Right cardiac atrium (tissue), 5 donors: Measurements from ENCODE around the gene KLHL42. TPM values are rescaled to one million over a fixed set of nuclear protein-coding genes. Genes with fewer than 3 reads are reported as not detected.
"Not testable (repeated sequence)": the region's sequence is repeated elsewhere in the genome, so short reads cannot be mapped to it uniquely, and the experiment has no call there.

ENCODE experiments used
- ATAC-seq, 2 donors: fragments of 200-7000 bp; cut with Tn5 transposase; one replicate each; pipeline versions ENCODE4 v1.8.0 to v1.9.1; 2020; ENCODE audit warnings: moderate library complexity in 2 of 2, mild to moderate bottlenecking in 1 of 2
- DNase-seq, 3 donors: peaks; one replicate each; pipeline ENCODE4 v3.0.0-alpha.2; 2020
- H3K27ac ChIP-seq: one replicate; pipeline ENCODE4 v1.5.1; 2013; ENCODE audit warnings: mild to moderate bottlenecking, low read length, control low read depth, moderate library complexity
- H3K27me3 ChIP-seq: one replicate; pipeline ENCODE4 v1.6.1; 2013; ENCODE audit not compliant: control insufficient read depth, insufficient read depth
- H3K4me1 ChIP-seq: one replicate; pipeline ENCODE4 v1.6.1; 2013; ENCODE audit warnings: low read length; ENCODE audit not compliant: control insufficient read depth, insufficient read depth
- H3K4me3 ChIP-seq: one replicate; pipeline ENCODE4 v1.5.1; 2013; ENCODE audit warnings: low read length, control low read depth
- H3K9me3 ChIP-seq: one replicate; pipeline ENCODE4 v1.6.1; 2013; ENCODE audit warnings: low read length; ENCODE audit not compliant: control insufficient read depth
- WGBS: extraction: QIAGEN DNeasy Blood & Tissue Kit; methylation state at CpG from one replicate; pipeline ENCODE4 v1.1.7; 2013; 5-methylcytosine and 5-hydroxymethylcytosine counted together
- intact Hi-C, 4 donors: fragments of 100-400 bp; cut with DNase I; formaldehyde crosslinking; loops; one replicate each; pipeline versions ENCODE4 v1.11.0 to v1.14.0; 2022 to 2023
- long read RNA-seq, 4 donors: library from polyadenylated mRNA; unstranded; transcript quantifications; one replicate each; pipeline ENCODE4 v2.0.0, GENCODE V29; 2020 to 2021
- polyA plus RNA-seq: library from polyadenylated mRNA; stranded (reverse); fragments of 200-250 nt; gene quantifications from one replicate; pipeline ENCODE4 v1.2.3, GENCODE V29; 2013
- total RNA-seq, 4 donors: library from RNA; stranded (reverse); fragmentation: NEBNext Ultra II Directional; extraction: Animal tissue kit (Norgen Biotek cat#: 25700); gene quantifications; one replicate each; pipeline ENCODE4 v1.2.1, GENCODE V29; 2021
- donor health status: healthy with polysubstance abuse.
- donor health status: DM: no; HTN: yes; CAD: no.
- donor health status: DM: no; HTN: no; CAD: no.
- donor health status: DM: no; HTN: yes; CAD: no; lungs with severe emphysema.
- donor health status: DM: yes; HTN: yes; CAD: no.

Gene KLHL42
- 10 to 100 TPM in 2 of 4 donors, 1 to 10 TPM in 2; 7.4 to 13.4 (median 9.0) TPM for total RNA-seq
- polyA plus RNA-seq: 4.7 TPM
- long read RNA-seq, donor 1, full-length matches to known transcripts: 25 of 33 reads
- long read RNA-seq, donor 1, partial matches to known transcripts: 3 of 33 reads
- long read RNA-seq, donor 1, other reads (novel, unspliced or antisense): 5 of 33 reads
- long read RNA-seq, donor 2, full-length matches to known transcripts: 7 of 8 reads
- long read RNA-seq, donor 2, partial matches to known transcripts: 0 of 8 reads
- long read RNA-seq, donor 2, other reads (novel, unspliced or antisense): 1 of 8 reads
- long read RNA-seq, donor 3, full-length matches to known transcripts: 34 of 53 reads
- long read RNA-seq, donor 3, partial matches to known transcripts: 13 of 53 reads
- long read RNA-seq, donor 3, other reads (novel, unspliced or antisense): 6 of 53 reads
- long read RNA-seq, donor 4, full-length matches to known transcripts: 6 of 7 reads
- long read RNA-seq, donor 4, partial matches to known transcripts: 0 of 7 reads
- long read RNA-seq, donor 4, other reads (novel, unspliced or antisense): 1 of 7 reads

GRCh38 chr12:27779920-27780611 is at the start of gene KLHL42, which contains the start of gene MANSC4:
Gene KLHL42 (plus strand): TSS chr12:27780233. CDS start chr12:27780331, 98 bp downstream.
Gene MANSC4 (minus strand): TSS chr12:27780236. CDS start chr12:27771276, 8,960 bp downstream.
- peak; percentile 82 to 91 (median 90) for DNase-seq
- peak; percentile 95 for ATAC-seq
- Histone ChIP-seq H3K27me3 (no peaks in the 10 kb centered on the region), H3K9me3 (no peaks in the 10 kb centered on the region), H3K27ac (peak within 1 kb of the TSS; percentile 78), H3K4me3 (peak within 1 kb of the TSS; percentile 50), H3K4me1 (peaks cover 6% of the 10 kb centered on the region)
- under 1% methylated on average over 92 of the region's 92 CpGs for WGBS
- intact Hi-C loops: no loop called here

- no peak for DNase-seq
- Histone ChIP-seq H3K27ac (no peak overlapping the region), H3K4me3 (no peak overlapping the region), H3K9me3 (no peaks in the 10 kb centered on the region), H3K4me1 (no peaks in the 10 kb centered on the region), H3K27me3 (no peaks in the 10 kb centered on the region)
- peak in 1 of 2 donors; percentile 36 for ATAC-seq
- intact Hi-C loops: loop anchor here (5.0 to 10.0 kb wide), 6 partner anchors 83 to 213 kb away; no protein-coding TSS in a partner anchor
- 72% methylated on average over 2 of the region's 2 CpGs for WGBS
These were observed 47.8 kb upstream of the KLHL42 start for GRCh38 chr12:27732281-27732680.

- WGBS: 39% methylated on average over 3 of the region's 3 CpGs
- H3K4me1 ChIP-seq: no peaks in the 10 kb centered on the region
- no peaks in the 10 kb centered on the region for H3K9me3 ChIP-seq
- H3K4me3 ChIP-seq: no peak overlapping the region
- DNase-seq: no peak
- no peak for ATAC-seq
- H3K27me3 ChIP-seq: no peaks in the 10 kb centered on the region
- intact Hi-C loops: loop anchor here (5.0 to 10.0 kb wide), 6 partner anchors 82 to 212 kb away; no protein-coding TSS in a partner anchor
- H3K27ac ChIP-seq: no peak overlapping the region
These were observed 46.9 kb upstream of the KLHL42 start for GRCh38 chr12:27733052-27733656.

GRCh38 chr12:27733791-27734190 is 46.2 kb upstream of the KLHL42 start:
- WGBS: 94% methylated on average over 1 of the region's 1 CpG
- Histone ChIP-seq H3K4me3 (no peak overlapping the region), H3K27ac (no peak overlapping the region), H3K4me1 (no peaks in the 10 kb centered on the region), H3K9me3 (no peaks in the 10 kb centered on the region), H3K27me3 (no peaks in the 10 kb centered on the region)
- DNase-seq (no peak), ATAC-seq (no peak)
- intact Hi-C loops: loop anchor here (5.0 to 10.0 kb wide), 6 partner anchors 81 to 211 kb away; no protein-coding TSS in a partner anchor

GRCh38 chr12:27734321-27734720 is 45.7 kb upstream of the KLHL42 start:
- DNase-seq, H3K27me3 ChIP-seq, H3K4me1 ChIP-seq, H3K4me3 ChIP-seq, ATAC-seq, H3K9me3 ChIP-seq, H3K27ac ChIP-seq: not testable (repeated sequence)
- intact Hi-C loops: loop anchor here (5.0 to 10.0 kb wide), 6 partner anchors 80 to 210 kb away; no protein-coding TSS in a partner anchor
- WGBS: 93% methylated on average over 9 of the region's 9 CpGs

- 97% methylated on average over 5 of the region's 5 CpGs for WGBS
- H3K4me3 ChIP-seq: no peak overlapping the region
- H3K27ac ChIP-seq: no peak overlapping the region
- DNase-seq: no peak
- ATAC-seq: no peak
- H3K9me3 ChIP-seq: no peaks in the 10 kb centered on the region
- no peaks in the 10 kb centered on the region for H3K4me1 ChIP-seq
- no peaks in the 10 kb centered on the region for H3K27me3 ChIP-seq
- intact Hi-C loops: no loop called here
These were observed 36.4 kb upstream of the KLHL42 start for GRCh38 chr12:27743601-27744000.

- intact Hi-C loops: not testable (repeated sequence)
These were observed 34.3 kb upstream of the KLHL42 start for GRCh38 chr12:27745734-27746133.

GRCh38 chr12:27747111-27747820 is 32.8 kb upstream of the KLHL42 start:
- peak in 1 of 2 donors; percentile 50 for ATAC-seq
- intact Hi-C loops: no loop called here

More at GRCh38 chr12:27745734-27746133, 34.3 kb upstream of the KLHL42 start:
- not testable (repeated sequence) for H3K4me1 ChIP-seq, H3K27me3 ChIP-seq, H3K27ac ChIP-seq, ATAC-seq, H3K9me3 ChIP-seq, H3K4me3 ChIP-seq, DNase-seq
- 86% methylated on average over 1 of the region's 1 CpG for WGBS

GRCh38 chr12:27751386-27752047 is 28.5 kb upstream of the KLHL42 start:
- Histone ChIP-seq H3K4me1 (no peaks in the 10 kb centered on the region), H3K27ac (no peak overlapping the region), H3K9me3 (no peaks in the 10 kb centered on the region), H3K4me3 (no peak overlapping the region), H3K27me3 (no peaks in the 10 kb centered on the region)
- no peak for ATAC-seq
- DNase-seq: no peak
- 84% methylated on average over 15 of the region's 15 CpGs for WGBS
- intact Hi-C loops: no loop called here

More at GRCh38 chr12:27747111-27747820, 32.8 kb upstream of the KLHL42 start:
- Histone ChIP-seq H3K27me3 (no peaks in the 10 kb centered on the region), H3K27ac (no peak overlapping the region), H3K4me1 (no peaks in the 10 kb centered on the region), H3K9me3 (no peaks in the 10 kb centered on the region), H3K4me3 (no peak overlapping the region)
- no peak for DNase-seq
- 89% methylated on average over 3 of the region's 3 CpGs for WGBS

- 91% methylated on average over 3 of the region's 3 CpGs for WGBS
- Histone ChIP-seq H3K27me3 (no peaks in the 10 kb centered on the region), H3K4me1 (no peaks in the 10 kb centered on the region), H3K4me3 (no peak overlapping the region), H3K27ac (no peak overlapping the region), H3K9me3 (no peaks in the 10 kb centered on the region)
- ATAC-seq (no peak), DNase-seq (no peak)
- intact Hi-C loops: no loop called here
These were observed 25.2 kb upstream of the KLHL42 start for GRCh38 chr12:27754795-27755194.
